ENCODE measurements around the gene ABHD8.

The ABHD8 gene

GRCh38 chr19:17242431-17243208 lies 60.6 kb downstream of the ABHD8 start:
- no peak for DNase-seq (ENCODE audit: low spot score)
